ENCODE results near the gene ST6GALNAC3. TPM values are rescaled to one million over a fixed set of nuclear protein-coding genes. Genes with fewer than 3 reads are reported as not detected.

The ST6GALNAC3 gene
- total RNA-seq, 2 donors from 2014 or later, result 6.3 to 7.6 TPM

- no peak for TF ChIP-seq CTCF (conservative IDR thresholded peaks at IDR 0.05)
- H3K27me3 ChIP-seq (ENCODE audit: control insufficient read depth, insufficient read depth, low read length, poor library complexity, severe bottlenecking), result no peaks in the 10 kb centered on the region
- H3K27ac Mint-ChIP-seq, result no peak overlapping the region
- no peak for DNase-seq
- H3K4me3 Mint-ChIP-seq, result no peak overlapping the region
- no peaks in the 10 kb centered on the region for H3K36me3 Mint-ChIP-seq (ENCODE audit: low read depth)
- H3K27ac ChIP-seq (ENCODE audit: low read depth, low read length), result no peak overlapping the region
- H3K4me1 Mint-ChIP-seq, result peaks cover 43% of the 10 kb centered on the region
- H3K9ac ChIP-seq (ENCODE audit: extremely low read depth, low read length, poor library complexity, severe bottlenecking), result no peak overlapping the region
- no peaks in the 10 kb centered on the region for H3K9me3 ChIP-seq (ENCODE audit: control insufficient read depth, low read length)
- no peaks in the 10 kb centered on the region for H3K9me3 Mint-ChIP-seq
- no peaks in the 10 kb centered on the region for H3K36me3 ChIP-seq (ENCODE audit: control insufficient read depth, insufficient read depth, low read length)
- no peak overlapping the region for H3K4me3 ChIP-seq (ENCODE audit: low read length)
- H3K4me1 ChIP-seq (ENCODE audit: control insufficient read depth, insufficient read depth, low read length), result peaks cover 10% of the 10 kb centered on the region
- H3K27me3 Mint-ChIP-seq (ENCODE audit: insufficient read depth), result no peaks in the 10 kb centered on the region
These were observed 425.6 kb downstream of the ST6GALNAC3 start for GRCh38 chr1:76500116-76500515.

GRCh38 chr1:76501136-76501535 lies 426.6 kb downstream of the ST6GALNAC3 start:
- peak overlapping the region; percentile 2 for H3K4me3 ChIP-seq (ENCODE audit: low read length)
- H3K27ac ChIP-seq (ENCODE audit: low read depth, low read length), result peak overlapping the region; percentile 95
- H3K4me1 Mint-ChIP-seq, result peaks cover 43% of the 10 kb centered on the region
- no peak for TF ChIP-seq CTCF (conservative IDR thresholded peaks at IDR 0.05)
- peak overlapping the region; percentile 86 for H3K27ac Mint-ChIP-seq
- no peak for DNase-seq
- no peaks in the 10 kb centered on the region for H3K9me3 ChIP-seq (ENCODE audit: control insufficient read depth, low read length)
- no peaks in the 10 kb centered on the region for H3K27me3 Mint-ChIP-seq (ENCODE audit: insufficient read depth)
- no peaks in the 10 kb centered on the region for H3K36me3 Mint-ChIP-seq (ENCODE audit: low read depth)
- no peak overlapping the region for H3K4me3 Mint-ChIP-seq
- no peaks in the 10 kb centered on the region for H3K27me3 ChIP-seq (ENCODE audit: control insufficient read depth, insufficient read depth, low read length, poor library complexity, severe bottlenecking)
- no peaks in the 10 kb centered on the region for H3K9me3 Mint-ChIP-seq
- 41% methylated on average over 2 of the region's 2 CpGs; no CpG with 5 or more reads in 1 of the 2 experiments for WGBS, 2 experiments (ENCODE audit: insufficient coverage in 1 of 2, insufficient read length in 1 of 2)
- peak overlapping the region; percentile 23 for H3K9ac ChIP-seq (ENCODE audit: extremely low read depth, low read length, poor library complexity, severe bottlenecking)
- H3K36me3 ChIP-seq (ENCODE audit: control insufficient read depth, insufficient read depth, low read length), result no peaks in the 10 kb centered on the region
- peaks cover 10% of the 10 kb centered on the region for H3K4me1 ChIP-seq (ENCODE audit: control insufficient read depth, insufficient read depth, low read length)

GRCh38 chr1:76501586-76502219 lies 427.2 kb downstream of the ST6GALNAC3 start:
- TF ChIP-seq CTCF (conservative IDR thresholded peaks at IDR 0.05), result no peak
- Mint-ChIP-seq H3K36me3 (ENCODE audit: low read depth) (no peaks in the 10 kb centered on the region), H3K4me1 (peaks cover 39% of the 10 kb centered on the region), H3K27ac (peak overlapping the region; percentile 86), H3K27me3 (ENCODE audit: insufficient read depth) (no peaks in the 10 kb centered on the region), H3K9me3 (no peaks in the 10 kb centered on the region), H3K4me3 (no peak overlapping the region)
- Histone ChIP-seq H3K9ac (ENCODE audit: extremely low read depth, low read length, poor library complexity, severe bottlenecking) (peak overlapping the region; percentile 23), H3K9me3 (ENCODE audit: control insufficient read depth, low read length) (no peaks in the 10 kb centered on the region), H3K4me1 (ENCODE audit: control insufficient read depth, insufficient read depth, low read length) (peaks cover 8% of the 10 kb centered on the region), H3K27me3 (ENCODE audit: control insufficient read depth, insufficient read depth, low read length, poor library complexity, severe bottlenecking) (no peaks in the 10 kb centered on the region), H3K27ac (ENCODE audit: low read depth, low read length) (peak overlapping the region; percentile 95), H3K36me3 (ENCODE audit: control insufficient read depth, insufficient read depth, low read length) (no peaks in the 10 kb centered on the region), H3K4me3 (ENCODE audit: low read length) (peak overlapping the region; percentile 2)
- DNase-seq, result peak; percentile 58
- 23 to 47% methylated on average over 6 to 7 of the region's 7 CpGs for WGBS, 2 experiments (ENCODE audit: insufficient coverage in 1 of 2, insufficient read length in 1 of 2)
